Neural progenitor cell (in vitro differentiated cells): Measurements from ENCODE around the gene HTR1D. TPM values are rescaled to one million over a fixed set of nuclear protein-coding genes. Genes with fewer than 3 reads are reported as not detected.

ENCODE experiments used
- DNase-seq: peaks from one replicate; pipeline ENCODE4 v3.0.0-alpha.2; 2016; ENCODE audit warnings: low spot score
- H2AFZ ChIP-seq: fragments of 200-600 bp; sonication (generic); replicated peaks from 2 replicates; pipeline ENCODE4 v1.6.1; 2016; ENCODE audit warnings: antibody characterized with exemption
- H3F3A ChIP-seq: fragments of 200-600 bp; sonication (generic); 2 replicates; pipeline ENCODE4 v1.6.1; 2016; ENCODE audit warnings: antibody characterized with exemption, low read depth
- H3K27ac ChIP-seq: fragments of 200-600 bp; sonication (generic); 2 replicates; pipeline ENCODE4 v1.5.1; 2016; ENCODE audit warnings: mild to moderate bottlenecking
- H3K27me3 ChIP-seq: fragments of 200-600 bp; sonication (generic); 2 replicates; pipeline ENCODE4 v1.6.1; 2016; ENCODE audit warnings: mild to moderate bottlenecking, moderate library complexity
- H3K36me3 ChIP-seq: fragments of 200-600 bp; sonication (generic); 2 replicates; pipeline ENCODE4 v1.5.1; 2016
- H3K4me1 ChIP-seq: fragments of 200-600 bp; sonication (generic); 2 replicates; pipeline ENCODE4 v1.6.1; 2016; ENCODE audit warnings: mixed run types
- H3K4me2 ChIP-seq: fragments of 200-600 bp; sonication (generic); 2 replicates; pipeline ENCODE4 v1.6.1; 2016
- H3K4me3 ChIP-seq: fragments of 200-600 bp; sonication (generic); 2 replicates; pipeline ENCODE4 v1.5.1; 2016
- H3K79me2 ChIP-seq: fragments of 200-600 bp; sonication (generic); 2 replicates; pipeline ENCODE4 v1.6.1; 2016; ENCODE audit warnings: low read depth
- H3K9ac ChIP-seq: fragments of 200-600 bp; sonication (generic); 2 replicates; pipeline ENCODE4 v1.6.1; 2016
- H3K9me3 ChIP-seq: fragments of 200-600 bp; sonication (generic); 2 replicates; pipeline ENCODE4 v1.5.1; 2016; ENCODE audit warnings: low read depth
- H4K20me1 ChIP-seq: fragments of 200-600 bp; sonication (generic); 2 replicates; pipeline ENCODE4 v1.6.1; 2016; ENCODE audit warnings: low read depth
- H3K27ac Mint-ChIP-seq: 3 replicates; pipeline ENCODE4 v1.8.0; 2021; ENCODE audit warnings: mixed read lengths
- H3K27me3 Mint-ChIP-seq: 2 replicates; pipeline ENCODE4 v1.8.0; 2022; ENCODE audit warnings: low read depth, mild to moderate bottlenecking, inconsistent platforms, moderate library complexity, mixed read lengths; ENCODE audit not compliant: insufficient read depth
- H3K36me3 Mint-ChIP-seq: 3 replicates; pipeline ENCODE4 v1.8.0; 2021; ENCODE audit warnings: mixed read lengths
- H3K4me1 Mint-ChIP-seq: 3 replicates; pipeline ENCODE4 v1.8.0; 2021; ENCODE audit warnings: mixed read lengths
- H3K4me3 Mint-ChIP-seq: 3 replicates; pipeline ENCODE4 v1.8.0; 2021; ENCODE audit warnings: mild to moderate bottlenecking, moderate library complexity, mixed read lengths
- H3K9me3 Mint-ChIP-seq: 3 replicates; pipeline ENCODE4 v1.8.0; 2020; ENCODE audit warnings: mixed read lengths
- EZH2 ChIP-seq: fragments of 200-600 bp; sonication (generic); IDR thresholded peaks from 2 replicates; pipeline ENCODE4 v1.6.1; 2017; ENCODE audit warnings: antibody characterized with exemption, mild to moderate bottlenecking, moderate library complexity
- EZH2phosphoT487 ChIP-seq: fragments of 200-600 bp; sonication (generic); IDR thresholded peaks from 2 replicates; pipeline ENCODE4 v1.6.1; 2017; ENCODE audit warnings: antibody characterized with exemption
- total RNA-seq: library from RNA; depleted of rRNA; stranded (reverse); fragments of >200 nt; gene quantifications from 2 replicates; pipeline ENCODE4 v1.2.3, GENCODE V29; 2015; ENCODE audit warnings: low replicate concordance
- TF ChIP-seq, protein P1 (sequence below): fragments of 200-600 bp; sonication (generic); IDR thresholded peaks from 2 replicates; pipeline ENCODE4 v1.5.1; 2017; ENCODE audit warnings: antibody characterized with exemption, mild to moderate bottlenecking

The HTR1D gene
- total RNA-seq, 1 donor from 2014 or later: 1.1 TPM

DNA sequence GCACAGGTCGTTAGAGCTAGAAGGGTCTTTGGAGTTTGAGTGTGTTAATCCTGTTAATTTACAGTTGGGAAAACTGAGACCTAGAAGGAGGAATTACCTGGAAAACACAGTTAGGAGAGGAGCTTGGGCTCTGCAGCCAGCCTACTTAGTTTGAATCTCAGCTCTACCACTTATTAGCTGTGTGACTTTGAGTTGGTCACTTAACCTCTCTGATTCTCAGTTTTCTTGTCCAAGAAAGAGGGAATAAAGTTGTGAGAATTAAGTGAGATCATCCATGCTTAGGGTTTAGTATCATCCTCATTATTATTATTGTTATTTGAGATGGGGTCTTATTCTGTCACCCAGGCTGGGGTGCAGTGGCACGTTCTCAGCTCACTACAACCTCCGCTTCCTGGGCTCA is 5.4 kb upstream of the HTR1D start:
- Mint-ChIP-seq H3K4me1 (peaks cover 6% of the 10 kb centered on the region), H3K9me3 (peaks cover 11% of the 10 kb centered on the region), H3K4me3 (no peak overlapping the region), H3K27ac (no peak overlapping the region), H3K36me3 (no peaks in the 10 kb centered on the region), H3K27me3 (peaks cover 27% of the 10 kb centered on the region)
- Histone ChIP-seq H3K4me1 (peaks cover 6% of the 10 kb centered on the region), H3K27ac (no peak overlapping the region), H3K4me3 (no peak overlapping the region), H3K27me3 (peaks cover 12% of the 10 kb centered on the region), H3K9ac (no peak overlapping the region), H4K20me1 (no peaks in the 10 kb centered on the region), H3K79me2 (no peaks in the 10 kb centered on the region), H3K36me3 (no peaks in the 10 kb centered on the region), H3K9me3 (no peaks in the 10 kb centered on the region), H3F3A (peaks cover 23% of the 10 kb centered on the region), H2AFZ (no peak overlapping the region), H3K4me2 (no peak overlapping the region)
- TF ChIP-seq EZH2 (no peak), EZH2phosphoT487 (no peak)
- TF ChIP-seq, protein P1, sequence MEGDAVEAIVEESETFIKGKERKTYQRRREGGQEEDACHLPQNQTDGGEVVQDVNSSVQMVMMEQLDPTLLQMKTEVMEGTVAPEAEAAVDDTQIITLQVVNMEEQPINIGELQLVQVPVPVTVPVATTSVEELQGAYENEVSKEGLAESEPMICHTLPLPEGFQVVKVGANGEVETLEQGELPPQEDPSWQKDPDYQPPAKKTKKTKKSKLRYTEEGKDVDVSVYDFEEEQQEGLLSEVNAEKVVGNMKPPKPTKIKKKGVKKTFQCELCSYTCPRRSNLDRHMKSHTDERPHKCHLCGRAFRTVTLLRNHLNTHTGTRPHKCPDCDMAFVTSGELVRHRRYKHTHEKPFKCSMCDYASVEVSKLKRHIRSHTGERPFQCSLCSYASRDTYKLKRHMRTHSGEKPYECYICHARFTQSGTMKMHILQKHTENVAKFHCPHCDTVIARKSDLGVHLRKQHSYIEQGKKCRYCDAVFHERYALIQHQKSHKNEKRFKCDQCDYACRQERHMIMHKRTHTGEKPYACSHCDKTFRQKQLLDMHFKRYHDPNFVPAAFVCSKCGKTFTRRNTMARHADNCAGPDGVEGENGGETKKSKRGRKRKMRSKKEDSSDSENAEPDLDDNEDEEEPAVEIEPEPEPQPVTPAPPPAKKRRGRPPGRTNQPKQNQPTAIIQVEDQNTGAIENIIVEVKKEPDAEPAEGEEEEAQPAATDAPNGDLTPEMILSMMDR: no peak
- DNase-seq: no peak

DNA sequence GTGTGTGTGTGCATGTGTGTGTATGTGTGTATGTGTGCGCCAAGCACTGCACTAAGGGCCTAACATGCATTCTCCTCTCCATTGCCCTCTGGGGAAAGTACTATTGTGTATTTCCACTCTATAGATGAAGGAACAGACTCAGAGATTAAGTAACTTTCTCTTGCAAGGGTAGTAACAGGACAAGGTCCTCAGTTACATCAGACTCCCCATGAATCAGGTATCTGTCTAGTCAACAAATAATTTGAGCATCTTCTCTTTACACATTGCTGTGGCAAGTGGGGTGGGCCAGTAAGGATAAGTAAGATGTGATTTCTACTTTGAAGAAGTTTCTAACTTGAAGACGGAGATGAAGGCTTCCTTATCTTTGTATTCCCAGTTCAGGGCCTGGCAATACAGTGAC is 5.0 kb upstream of the HTR1D start:
- Histone ChIP-seq H3F3A (peaks cover 25% of the 10 kb centered on the region), H3K27me3 (peaks cover 16% of the 10 kb centered on the region), H4K20me1 (no peaks in the 10 kb centered on the region), H3K9ac (no peak overlapping the region), H3K36me3 (no peaks in the 10 kb centered on the region), H3K9me3 (no peaks in the 10 kb centered on the region), H3K4me3 (no peak overlapping the region), H2AFZ (no peak overlapping the region), H3K4me1 (peaks cover 6% of the 10 kb centered on the region), H3K79me2 (no peaks in the 10 kb centered on the region), H3K27ac (no peak overlapping the region), H3K4me2 (no peak overlapping the region)
- H3K4me3 Mint-ChIP-seq: no peak overlapping the region
- no peaks in the 10 kb centered on the region for H3K36me3 Mint-ChIP-seq
- TF ChIP-seq EZH2phosphoT487: no peak
- no peak overlapping the region for H3K27ac Mint-ChIP-seq
- H3K9me3 Mint-ChIP-seq: peaks cover 12% of the 10 kb centered on the region
- peaks cover 8% of the 10 kb centered on the region for H3K4me1 Mint-ChIP-seq
- H3K27me3 Mint-ChIP-seq: peaks cover 31% of the 10 kb centered on the region
- DNase-seq: no peak

DNA sequence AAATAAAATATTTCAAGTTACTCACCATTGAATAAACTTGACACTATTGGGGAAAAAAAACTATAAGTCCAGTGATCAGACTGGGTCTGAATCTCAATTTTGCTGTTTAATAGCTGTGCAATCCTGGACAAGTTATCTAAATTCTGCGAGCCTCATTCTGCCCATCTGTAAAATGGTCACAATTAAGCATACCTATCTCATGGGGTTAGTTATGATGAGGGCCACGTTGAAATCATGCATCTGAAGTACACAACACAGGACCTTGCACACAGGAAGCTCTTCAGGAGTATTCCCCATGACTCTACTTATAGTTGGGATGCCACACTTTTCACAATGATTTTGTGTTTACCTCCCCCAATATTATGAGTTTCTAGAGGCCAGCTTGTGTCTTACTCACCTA is 3.8 kb upstream of the HTR1D start:
- H3F3A ChIP-seq: peaks cover 25% of the 10 kb centered on the region
- H3K4me1 ChIP-seq: peaks cover 6% of the 10 kb centered on the region
- H3K4me1 Mint-ChIP-seq: peaks cover 13% of the 10 kb centered on the region
- no peak overlapping the region for H3K9ac ChIP-seq
- no peaks in the 10 kb centered on the region for H3K36me3 ChIP-seq
- H2AFZ ChIP-seq: no peak overlapping the region
- no peaks in the 10 kb centered on the region for H3K9me3 ChIP-seq
- H3K27ac ChIP-seq: no peak overlapping the region
- TF ChIP-seq EZH2 (no peak), EZH2phosphoT487 (no peak)
- TF ChIP-seq, protein P1: no peak
- H3K4me2 ChIP-seq: no peak overlapping the region
- no peaks in the 10 kb centered on the region for H3K36me3 Mint-ChIP-seq
- H3K27me3 Mint-ChIP-seq: peaks cover 37% of the 10 kb centered on the region
- peaks cover 28% of the 10 kb centered on the region for H3K27me3 ChIP-seq
- no peak overlapping the region for H3K4me3 ChIP-seq
- DNase-seq: no peak
- H4K20me1 ChIP-seq: no peaks in the 10 kb centered on the region
- H3K9me3 Mint-ChIP-seq: peaks cover 12% of the 10 kb centered on the region
- H3K79me2 ChIP-seq: no peaks in the 10 kb centered on the region
- H3K27ac Mint-ChIP-seq: no peak overlapping the region
- no peak overlapping the region for H3K4me3 Mint-ChIP-seq

DNA sequence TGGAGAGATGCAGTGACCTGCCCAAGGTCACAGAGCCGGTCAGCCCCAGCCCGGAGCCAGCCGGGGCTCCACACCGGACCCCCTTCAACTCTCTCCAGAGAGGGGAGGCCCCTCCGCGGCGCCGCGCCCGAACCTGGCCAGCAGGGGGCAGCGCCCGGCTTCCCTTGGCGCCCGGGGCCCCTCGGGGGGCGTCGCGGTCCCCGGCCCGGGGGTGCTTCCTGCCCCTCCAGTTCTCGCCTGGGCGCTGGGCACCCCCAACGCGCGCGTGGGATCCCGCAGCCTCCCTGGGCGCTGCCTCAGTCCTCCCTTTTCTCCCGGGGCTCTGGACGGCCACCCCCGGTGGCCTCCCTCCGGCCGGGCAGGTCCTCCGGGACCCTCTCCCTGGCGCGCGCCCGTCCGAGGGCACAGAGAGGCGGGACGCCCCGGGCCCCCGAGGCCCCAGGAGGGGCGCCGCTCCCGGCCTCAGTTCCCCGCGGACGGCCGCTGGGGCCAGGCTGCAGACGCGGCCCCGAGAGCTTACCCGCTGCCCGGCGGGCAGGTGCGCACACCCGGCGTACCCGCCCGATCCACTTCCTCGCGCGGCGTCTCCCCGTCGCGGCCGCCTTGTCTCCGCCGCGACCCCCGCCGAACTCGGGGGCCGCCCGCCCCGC is 406 bp downstream of the HTR1D start:
- H3K27ac Mint-ChIP-seq: no peak overlapping the region
- Histone ChIP-seq H3K36me3 (no peaks in the 10 kb centered on the region), H3K27ac (no peak overlapping the region), H3K4me2 (peak overlapping the region; percentile 84), H3K79me2 (no peaks in the 10 kb centered on the region), H3K4me1 (no peaks in the 10 kb centered on the region), H3F3A (peaks cover 20% of the 10 kb centered on the region), H3K27me3 (peaks cover 31% of the 10 kb centered on the region), H3K9me3 (no peaks in the 10 kb centered on the region), H4K20me1 (peaks cover 5% of the 10 kb centered on the region), H2AFZ (peak overlapping the region; percentile 91), H3K4me3 (peak overlapping the region; percentile 78), H3K9ac (no peak overlapping the region)
- peak overlapping the region; percentile 80 for H3K4me3 Mint-ChIP-seq
- peaks cover 14% of the 10 kb centered on the region for H3K4me1 Mint-ChIP-seq
- peak; percentile 81 for DNase-seq
- H3K9me3 Mint-ChIP-seq: peaks cover 2% of the 10 kb centered on the region
- no peaks in the 10 kb centered on the region for H3K36me3 Mint-ChIP-seq
- peaks cover 43% of the 10 kb centered on the region for H3K27me3 Mint-ChIP-seq
- TF ChIP-seq EZH2: no peak
- TF ChIP-seq, protein P1: peak; percentile 91
